H1 (cell line): ENCODE results near the gene ADGRA3. TPM values are rescaled to one million over a fixed set of nuclear protein-coding genes. Genes with fewer than 3 reads are reported as not detected.

Source experiments
- ASH2L ChIP-seq: fragments of 200-600, 300-600 bp; sonication (generic); IDR thresholded peaks from one replicate; pipeline ENCODE4 v1.7.1; 2017; ENCODE audit warnings: low read length
- BACH1 ChIP-seq: IDR thresholded peaks from 2 replicates; pipeline ENCODE4 v1.6.1; 2012; ENCODE audit warnings: low read length, improper control_type of control experiment
- BCL11A ChIP-seq, 2 experiments: IDR thresholded peaks; one replicate each; pipeline ENCODE4 v1.6.1; 2011; ENCODE audit warnings: low read depth in 2 of 2, low read length in 2 of 2, mild to moderate bottlenecking in 2 of 2
- CEBPB ChIP-seq: IDR thresholded peaks from 2 replicates; pipeline ENCODE4 v1.6.1; 2012; ENCODE audit warnings: low read depth, low read length
- CTBP2 ChIP-seq: IDR thresholded peaks from 2 replicates; pipeline ENCODE4 v1.7.0; 2011; ENCODE audit warnings: borderline replicate concordance, mild to moderate bottlenecking, moderate library complexity, mixed read lengths, low read length; ENCODE audit not compliant: insufficient read depth, insufficient read length
- GABPA ChIP-seq: IDR thresholded peaks from 2 replicates; pipeline ENCODE4 v1.6.1; 2011; ENCODE audit warnings: mild to moderate bottlenecking, low read length, moderate library complexity, borderline replicate concordance; ENCODE audit not compliant: insufficient read depth
- HDAC6 ChIP-seq: IDR thresholded peaks from one replicate; pipeline ENCODE4 v1.7.1; 2012; ENCODE audit warnings: low read depth, mild to moderate bottlenecking, inconsistent platforms, low read length, moderate library complexity
- JUND ChIP-seq: IDR thresholded peaks from 2 replicates; pipeline ENCODE4 v1.6.1; 2011; ENCODE audit warnings: mild to moderate bottlenecking, improper control_type of control experiment, low read length
- KDM4A ChIP-seq: IDR thresholded peaks from one replicate; pipeline ENCODE4 v1.7.1; 2012; ENCODE audit warnings: low read depth, mild to moderate bottlenecking, moderate library complexity, low read length, inconsistent platforms; ENCODE audit not compliant: severe bottlenecking
- KDM5A ChIP-seq: fragments of 200-600 bp; IDR thresholded peaks from 2 replicates; pipeline ENCODE4 v1.7.1; 2012; ENCODE audit warnings: mild to moderate bottlenecking, low read length, inconsistent platforms, mixed read lengths
- NRF1 ChIP-seq: IDR thresholded peaks from 2 replicates; pipeline ENCODE4 v1.6.1; 2011; ENCODE audit warnings: mild to moderate bottlenecking, low read depth, low read length, improper control_type of control experiment
- POLR2AphosphoS5 ChIP-seq: IDR thresholded peaks from 2 replicates; pipeline ENCODE4 v1.6.1; 2011; ENCODE audit warnings: low read depth, low read length
- POU5F1 ChIP-seq: IDR thresholded peaks from 2 replicates; pipeline ENCODE4 v1.6.1; 2011; ENCODE audit warnings: low read depth, mild to moderate bottlenecking, low read length, moderate library complexity
- RBBP5 ChIP-seq: IDR thresholded peaks from 2 replicates; pipeline ENCODE4 v1.7.1; 2012; ENCODE audit warnings: low read depth, mild to moderate bottlenecking, inconsistent platforms, low read length, moderate library complexity, borderline replicate concordance
- RNF2 ChIP-seq: fragments of 200-900, 300-1000 bp; sonication (generic); IDR thresholded peaks from 2 replicates; pipeline ENCODE4 v1.7.1; 2016; ENCODE audit warnings: borderline replicate concordance, low read depth, mild to moderate bottlenecking, antibody characterized with exemption, low read length; ENCODE audit not compliant: poor library complexity, severe bottlenecking; ENCODE audit errors: missing control alignments
- SIN3A ChIP-seq, 2 experiments: IDR thresholded peaks in 1 of 2; conservative IDR thresholded peaks in 1 of 2; 2 replicates each; pipeline ENCODE4 v1.6.1; 2011 to 2012; ENCODE audit warnings: low read length in 2 of 2, improper control_type of control experiment in 1 of 2, low read depth in 1 of 2, mild to moderate bottlenecking in 1 of 2
- SIRT6 ChIP-seq: IDR thresholded peaks from one replicate; pipeline ENCODE4 v1.7.1; 2012; ENCODE audit warnings: low read length, inconsistent platforms
- SIX5 ChIP-seq: IDR thresholded peaks from 2 replicates; pipeline ENCODE4 v1.6.1; 2011; ENCODE audit warnings: mild to moderate bottlenecking, low read depth, low read length
- SP2 ChIP-seq: IDR thresholded peaks from 2 replicates; pipeline ENCODE4 v1.6.1; 2012; ENCODE audit warnings: mild to moderate bottlenecking, low read length, inconsistent platforms
- SP4 ChIP-seq: IDR thresholded peaks from 2 replicates; pipeline ENCODE4 v1.6.1; 2012; ENCODE audit warnings: low read length, inconsistent platforms
- SRF ChIP-seq: IDR thresholded peaks from 2 replicates; pipeline ENCODE4 v1.6.1; 2011; ENCODE audit warnings: mild to moderate bottlenecking, low read depth, low read length, moderate library complexity
- SUZ12 ChIP-seq: fragments of 200-600 bp; sonication (generic); IDR thresholded peaks from 2 replicates; pipeline ENCODE4 v1.6.1; 2012; ENCODE audit warnings: mild to moderate bottlenecking, inconsistent platforms, low read length, moderate library complexity, mixed read lengths
- TBP ChIP-seq: IDR thresholded peaks from 2 replicates; pipeline ENCODE4 v1.6.1; 2011; ENCODE audit warnings: low read depth, low read length, improper control_type of control experiment
- TEAD4 ChIP-seq: IDR thresholded peaks from 2 replicates; pipeline ENCODE4 v1.6.1; 2012; ENCODE audit warnings: low read depth, low read length, inconsistent platforms, mixed read lengths
- USF2 ChIP-seq: IDR thresholded peaks from 2 replicates; pipeline ENCODE4 v1.6.1; 2011; ENCODE audit warnings: low read length, improper control_type of control experiment
- polyA plus RNA-seq, 7 experiments: library from polyadenylated mRNA; depleted of rRNA in 3 of 7; stranded (reverse) in 5 of 7; unstranded in 2 of 7; fragments of >200 nt in 5 of 7; fragments of 200-250 nt in 2 of 7; gene quantifications; 1 replicate in 5 of 7; 2 replicates in 1 of 7; 4 replicates in 1 of 7; pipeline versions ENCODE4 v1.2.1 to v1.2.3, GENCODE V29; 2011 to 2013; ENCODE audit warnings: missing spikeins in 2 of 7, mixed read lengths in 2 of 7
- total RNA-seq: library from RNA; stranded (reverse); fragmentation: NEBNext Ultra II Directional; extraction: Animal tissue kit (Norgen Biotek cat#: 25700); gene quantifications from 2 replicates; pipeline ENCODE4 v1.2.1, GENCODE V29; 2021

Gene ADGRA3
- total and polyA plus RNA-seq, 2 of the 8 experiments (the other 6 are each of a cell fraction or from before 2014, with no cell fraction given): 31.5 to 63.0 TPM

GRCh38 chr4:22515888-22516541 lies at the start of gene ADGRA3 (continued):
- no peak for TF ChIP-seq USF2
- 0 out of 2 replicates have a peak, but pooled peaks have one; percentile 29 for TF ChIP-seq TBP
- TF ChIP-seq SIRT6: no peak
- TF ChIP-seq SP2: no peak
- peak; percentile 71 for TF ChIP-seq POLR2AphosphoS5
- TF ChIP-seq GABPA: no peak
- TF ChIP-seq TEAD4: no peak
- no peak for TF ChIP-seq NRF1
- TF ChIP-seq JUND: no peak
- no peak for TF ChIP-seq RNF2
- TF ChIP-seq RBBP5: peak; percentile 91
- TF ChIP-seq SUZ12: no peak
- no peak for TF ChIP-seq KDM5A
- TF ChIP-seq SIN3A (conservative IDR thresholded peaks at IDR 0.05 in 1 of 2, IDR thresholded peaks at IDR 0.05 in 1 of 2; ENCODE audit: low read depth in 1 of 2, low read length in 2 of 2): no peak
- no peak for TF ChIP-seq CEBPB
- no peak for TF ChIP-seq SP4
- no peak for TF ChIP-seq BACH1
- no peak for TF ChIP-seq SIX5
- TF ChIP-seq KDM4A: peak; percentile 50
- TF ChIP-seq POU5F1: no peak
- TF ChIP-seq CTBP2: no peak
- TF ChIP-seq SRF: no peak
- no peak for TF ChIP-seq BCL11A (IDR thresholded peaks at IDR 0.05; ENCODE audit: low read depth in 2 of 2, low read length in 2 of 2)
- TF ChIP-seq ASH2L: peak; percentile 95
- no peak for TF ChIP-seq HDAC6
